Peyer's patch (tissue), 4 donors: ENCODE measurements around the gene EFNA5.

ENCODE experiments used
- CTCF ChIP-seq, 6 experiments: fragments of 450-650 bp in 4 of 6; fragments of 200-600 bp in 2 of 6; sonication (generic) in 1 of 6; IDR thresholded peaks; one replicate each; pipeline ENCODE4 v1.5.1; 2017 to 2019; ENCODE audit warnings: antibody characterized with exemption in 6 of 6, mild to moderate bottlenecking in 3 of 6, moderate library complexity in 1 of 6
- POLR2A ChIP-seq, 2 donors: fragments of 450-650 bp; IDR thresholded peaks; one replicate each; pipeline ENCODE4 v1.5.1; 2017; ENCODE audit warnings: antibody characterized with exemption in 2 of 2, mild to moderate bottlenecking in 2 of 2, moderate library complexity in 2 of 2

GRCh38 chr5:107519900-107520354 is 150.8 kb downstream of the EFNA5 start:
- no peak for TF ChIP-seq CTCF (IDR thresholded peaks at IDR 0.05)
- TF ChIP-seq POLR2A (IDR thresholded peaks at IDR 0.05), result no peak
